D341Med (cell line): Measurements from ENCODE around the gene SH3RF1.
A peak's percentile ranks its signal among the peaks of the same experiment; 100 is the strongest.
"Not testable (repeated sequence)": the region's sequence is repeated elsewhere in the genome, so short reads cannot be mapped to it uniquely, and the experiment has no call there.

ENCODE experiments used
- DNase-seq: peaks from one replicate; pipeline ENCODE4 v3.0.0; 2012; ENCODE audit warnings: low spot score

Gene SH3RF1

DNA sequence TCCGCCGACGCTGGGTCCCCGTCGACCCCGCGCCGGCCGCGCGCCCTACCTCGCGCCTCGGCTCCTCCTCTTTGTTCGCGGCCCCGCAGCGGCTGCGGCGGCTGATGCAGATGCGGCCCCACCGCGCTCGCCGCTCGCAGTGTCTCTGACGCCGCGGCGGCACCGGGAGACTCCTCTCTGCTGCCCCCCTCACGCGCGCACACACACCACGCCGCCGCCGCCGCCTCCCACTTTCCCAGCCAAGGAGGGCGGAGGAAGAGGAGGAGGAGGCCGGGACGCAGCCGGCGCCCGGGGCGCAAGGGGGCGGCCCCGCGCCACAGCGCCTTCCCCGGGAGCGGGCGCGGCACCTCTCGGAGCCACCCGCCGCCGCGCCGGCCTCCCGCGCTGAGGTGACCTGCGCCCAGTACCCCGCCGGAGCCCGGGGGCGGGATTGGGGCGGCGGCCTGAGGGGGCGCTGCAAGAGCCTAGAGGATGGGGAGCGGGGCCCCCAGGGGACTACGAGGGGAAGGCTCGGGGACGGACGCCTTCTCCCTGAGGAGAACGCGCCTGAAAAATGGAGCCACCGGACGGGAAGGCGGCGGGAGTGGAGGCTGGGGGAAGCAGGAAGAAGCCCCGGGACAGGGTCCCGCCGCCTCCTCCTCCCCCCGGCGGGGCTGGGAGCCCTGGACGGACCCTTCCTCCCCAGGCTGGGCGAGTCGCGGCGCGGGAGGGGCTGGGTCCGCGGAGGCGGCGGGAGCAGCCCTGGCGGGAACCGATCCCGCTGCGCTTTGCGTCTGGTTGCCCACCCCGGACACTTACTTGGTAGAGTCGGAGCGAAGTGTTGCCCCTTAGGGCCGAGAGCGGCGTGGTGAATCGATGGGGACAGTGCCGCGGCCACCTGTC lies at the start of gene SH3RF1:
SH3RF1 (minus strand) TSS at position 147 of the 882 bp plus-strand sequence. CDS start 1,744 bp downstream, outside the sequence.
- DNase-seq = peak; percentile 91

DNA sequence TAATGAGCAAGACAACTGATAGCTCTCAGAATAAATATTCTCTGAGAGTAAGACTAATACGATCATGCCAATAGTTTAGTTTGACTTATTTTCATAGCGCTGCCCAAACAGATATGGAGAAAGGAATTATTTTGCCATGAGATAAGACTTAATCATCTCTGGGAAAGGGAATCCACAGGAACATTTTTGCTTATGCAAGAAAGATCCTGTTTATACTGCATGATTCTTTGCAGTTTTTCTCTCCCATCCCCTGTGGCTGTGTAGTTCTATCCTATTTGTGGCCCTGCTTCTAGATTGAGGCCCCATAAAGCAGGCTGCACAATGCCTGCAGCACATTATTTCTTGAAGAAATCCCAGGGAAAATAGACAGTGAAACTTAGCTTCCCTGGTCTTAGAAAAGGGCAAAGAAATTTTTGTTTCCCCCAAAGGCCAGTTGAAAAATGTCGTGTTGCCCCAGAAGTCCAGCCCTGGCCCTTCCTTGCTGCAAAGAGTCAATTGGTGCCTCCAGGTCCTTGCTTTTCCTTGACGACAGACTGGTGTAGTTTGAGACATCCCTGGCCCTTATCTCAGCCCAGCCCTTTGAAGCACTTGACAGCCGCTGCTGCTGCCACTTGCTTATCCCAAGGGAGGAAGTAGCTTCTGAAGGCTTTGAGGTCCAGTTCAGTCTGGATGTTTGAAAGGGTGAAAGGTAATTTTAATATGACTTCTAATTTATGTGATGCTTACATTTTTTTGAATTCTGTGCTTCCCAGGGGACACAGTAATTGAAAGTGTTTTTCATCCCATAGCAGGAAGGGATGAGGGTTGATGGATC lies 45.0 kb upstream of the SH3RF1 start:
- DNase-seq = no peak

DNA sequence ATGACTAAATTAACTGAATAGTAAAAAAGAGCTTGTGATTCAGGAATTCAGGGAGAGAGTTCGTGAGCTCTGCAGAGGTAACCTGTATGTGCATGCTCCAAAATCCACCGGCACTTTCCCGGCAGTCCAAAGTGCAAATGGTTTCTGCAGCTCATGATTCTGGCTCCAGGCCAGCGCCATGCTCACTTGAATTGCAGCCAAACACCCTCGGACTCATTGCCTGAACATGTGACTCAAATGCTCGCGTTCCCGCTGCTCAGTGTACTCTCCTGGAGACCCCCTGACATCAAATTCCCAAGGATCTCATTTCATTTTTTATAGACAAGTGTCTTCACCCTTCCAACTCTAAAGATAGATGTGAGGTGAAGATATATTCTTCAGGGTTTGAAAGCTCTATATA lies 44.1 kb upstream of the SH3RF1 start:
- DNase-seq = no peak

GRCh38 chr4:169313732-169314131 lies 43.0 kb upstream of the SH3RF1 start:
- no peak for DNase-seq

DNA sequence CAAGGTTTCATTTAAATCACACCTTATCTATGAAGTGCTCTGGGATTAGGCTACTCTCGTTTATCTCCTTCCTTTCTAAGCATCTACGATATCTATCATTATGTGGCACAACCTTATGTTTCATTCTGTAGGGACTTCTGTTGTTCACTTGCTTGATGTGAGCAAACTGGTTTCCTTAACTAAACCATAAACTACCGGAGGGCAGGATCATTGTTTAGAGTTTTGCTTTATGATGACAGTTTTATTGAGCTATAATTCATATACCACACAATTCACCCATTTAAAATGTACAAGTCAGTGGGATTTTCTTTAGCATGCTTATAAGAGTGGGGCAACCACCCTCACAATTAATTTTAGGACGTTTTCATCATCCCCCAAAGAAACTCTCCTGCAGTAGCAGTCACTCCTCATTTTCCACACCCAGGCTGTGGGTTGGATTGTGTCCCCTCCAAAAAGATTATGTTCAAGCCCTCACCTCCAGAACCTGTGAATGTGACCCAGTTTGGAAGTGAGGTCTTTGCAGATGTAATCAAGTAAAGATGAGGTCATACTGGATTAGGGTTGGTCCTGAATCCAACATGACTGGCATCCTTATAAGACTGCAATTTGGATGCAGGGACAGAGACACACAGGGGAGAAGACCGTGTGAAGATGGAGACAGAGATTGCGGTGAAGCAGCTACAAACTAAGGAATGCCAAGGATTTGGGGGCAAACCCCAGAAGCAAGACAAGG lies 42.1 kb upstream of the SH3RF1 start:
- DNase-seq = no peak

DNA sequence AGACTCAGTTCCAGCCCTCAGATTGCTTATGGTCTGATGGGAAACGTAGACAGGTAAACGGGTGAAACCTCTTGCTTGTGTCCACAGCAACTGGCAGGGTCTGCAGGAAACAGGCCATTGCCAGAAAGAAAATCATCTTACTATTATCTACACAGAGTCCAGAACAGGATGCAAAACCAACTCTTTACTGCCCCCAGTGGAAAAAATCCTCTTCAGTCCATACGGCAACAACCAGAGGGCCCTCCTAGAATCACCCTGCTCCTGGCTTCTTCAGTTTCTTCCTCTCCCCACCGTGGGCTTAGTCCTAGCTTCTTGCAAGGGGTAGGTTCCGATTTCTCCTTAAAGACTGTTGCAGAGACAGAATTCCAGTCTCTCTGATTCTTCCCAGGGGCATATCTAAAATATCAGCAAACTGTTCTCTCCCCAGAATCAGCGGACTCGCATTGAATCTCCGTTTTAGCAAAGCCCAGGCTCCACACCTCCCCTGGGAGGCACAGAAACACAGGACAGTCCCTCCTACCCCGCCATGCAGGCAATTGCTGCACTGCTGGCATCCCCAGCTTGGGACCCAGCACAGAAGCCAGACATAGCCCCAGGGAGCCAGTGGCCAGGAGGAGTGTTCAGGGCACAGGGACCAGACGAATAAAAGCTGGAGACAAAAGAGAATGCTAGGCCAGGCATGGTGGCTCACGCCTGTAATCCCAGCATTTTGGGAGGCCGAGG lies 41.0 kb upstream of the SH3RF1 start:
- DNase-seq = peak; percentile 76

DNA sequence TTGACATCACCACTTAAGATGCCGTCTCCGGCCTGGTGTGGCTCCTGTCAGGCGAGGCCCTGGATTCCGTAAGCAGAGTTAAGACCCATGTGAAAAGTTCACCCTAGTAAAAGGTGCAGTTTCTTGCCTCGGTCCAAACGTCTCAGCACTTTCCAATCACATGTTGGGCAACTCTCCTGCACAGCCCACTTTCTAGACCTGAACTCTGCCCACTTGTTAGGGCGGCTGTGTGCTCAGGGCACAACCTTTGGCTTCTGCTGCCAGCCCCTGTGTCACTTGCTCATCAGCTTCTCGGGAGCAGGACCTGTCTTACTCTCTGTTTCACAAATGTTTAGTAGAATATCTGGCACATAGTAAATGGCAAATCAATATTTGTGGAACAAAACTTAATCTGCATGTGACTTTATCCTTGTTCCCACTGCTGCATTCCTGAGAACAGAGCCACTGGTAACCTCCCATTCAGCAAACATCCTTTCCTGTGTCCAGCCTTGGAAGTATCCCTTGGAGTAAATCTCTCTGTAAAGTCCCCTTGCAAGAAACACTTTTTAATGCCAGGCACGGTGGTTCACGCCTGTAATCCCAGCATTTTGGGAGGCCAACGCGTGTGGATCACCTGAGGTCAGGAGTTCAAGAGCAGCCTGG lies 38.7 kb upstream of the SH3RF1 start:
- no peak for DNase-seq

GRCh38 chr4:169307576-169307975 lies 36.8 kb upstream of the SH3RF1 start:
- DNase-seq = no peak

DNA sequence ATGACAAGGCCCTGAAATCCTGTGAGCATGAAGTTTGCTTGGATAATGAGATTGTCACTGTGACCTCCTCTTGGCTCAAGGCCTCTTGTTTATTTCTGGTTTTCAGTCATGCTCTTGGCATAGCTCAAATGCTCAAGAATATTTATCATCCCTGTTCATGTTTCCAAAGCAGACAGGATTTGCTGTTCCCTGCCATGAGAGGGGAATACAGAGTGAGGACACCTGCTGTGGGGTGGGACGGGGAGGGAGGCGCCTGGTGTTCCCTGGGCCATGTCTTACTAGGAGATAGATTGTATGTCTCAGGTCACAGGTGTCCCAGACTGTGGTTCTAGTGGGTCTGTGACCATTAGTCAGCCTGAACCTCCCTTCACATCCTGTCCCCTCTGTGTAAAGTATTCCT lies 34.9 kb upstream of the SH3RF1 start:
- DNase-seq = no peak

DNA sequence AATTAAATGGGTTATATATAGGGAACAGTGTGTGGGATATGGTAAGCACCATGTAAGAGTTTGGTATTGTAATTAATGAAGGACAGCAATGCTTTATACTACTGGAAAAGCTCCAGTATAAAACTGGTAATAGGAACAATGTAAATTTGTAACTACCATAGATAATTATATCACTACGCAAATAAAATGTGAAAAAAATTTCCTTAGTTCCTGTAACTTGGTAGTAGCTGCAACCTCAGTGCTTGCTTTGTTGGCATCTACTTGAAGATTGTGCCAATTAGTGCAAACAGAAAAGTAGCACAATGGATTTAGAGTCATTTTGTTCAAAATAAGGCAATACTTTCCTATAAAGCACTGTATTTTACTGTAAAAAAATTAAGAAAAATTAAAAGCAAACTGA lies 34.4 kb upstream of the SH3RF1 start:
- DNase-seq = no peak

GRCh38 chr4:169295822-169296221 lies 25.1 kb upstream of the SH3RF1 start:
- DNase-seq = no peak

- DNase-seq = no peak
These were observed 22.8 kb upstream of the SH3RF1 start for GRCh38 chr4:169293343-169294176.

DNA sequence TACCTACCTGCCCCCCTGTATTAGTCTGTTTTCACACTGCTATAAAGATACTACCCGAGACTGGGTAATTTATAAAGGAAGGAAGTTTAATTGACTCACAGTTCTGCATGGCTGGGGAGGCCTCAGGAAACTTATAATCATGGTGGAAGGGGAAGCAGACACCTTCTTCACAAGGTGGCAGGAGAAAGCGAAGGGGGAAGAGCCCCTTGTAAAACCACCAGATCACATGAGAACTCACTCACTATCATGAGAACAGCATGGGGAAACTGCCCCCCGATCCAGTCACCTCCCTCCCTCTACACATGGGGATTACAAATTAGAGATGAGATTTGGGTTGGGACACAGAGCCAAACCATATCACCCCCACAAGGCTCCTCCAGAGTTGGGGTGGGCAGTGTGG lies 17.2 kb upstream of the SH3RF1 start:
- DNase-seq = not testable (repeated sequence)

DNA sequence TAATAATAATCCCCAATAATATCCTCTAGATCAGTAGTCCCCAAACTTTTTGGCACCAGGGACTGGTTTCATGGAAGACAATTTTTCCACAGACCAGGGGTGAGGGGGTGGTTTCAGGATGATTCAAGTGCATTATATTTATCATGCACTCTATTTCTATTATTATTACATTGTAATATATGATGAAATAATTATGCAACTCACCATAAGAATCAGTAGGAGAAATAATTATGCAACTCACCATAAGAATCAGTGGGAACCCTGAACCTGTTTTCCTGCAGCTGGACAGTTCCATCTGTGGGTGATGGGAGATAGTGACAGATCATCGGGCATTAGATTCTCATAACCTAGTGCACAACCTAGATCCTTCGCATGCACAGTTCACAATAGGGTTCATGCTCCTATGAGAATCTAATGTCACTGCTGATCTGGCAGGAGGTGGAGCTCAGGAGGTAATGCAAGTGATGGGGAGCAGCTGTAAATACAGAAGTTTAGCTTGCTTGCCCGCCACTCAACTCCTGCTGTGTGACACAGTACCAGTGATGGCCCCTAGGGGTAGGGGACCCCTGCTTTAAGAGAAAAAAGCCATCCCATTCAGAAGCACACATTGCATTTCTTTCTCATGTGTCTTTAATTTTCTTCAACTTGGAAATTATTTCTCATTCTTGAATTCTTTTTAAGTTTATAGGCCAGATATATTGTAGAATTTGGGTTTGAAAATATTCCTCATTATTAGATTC lies 16.0 kb upstream of the SH3RF1 start:
- DNase-seq = no peak

- no peak for DNase-seq
These were observed 12.4 kb upstream of the SH3RF1 start for GRCh38 chr4:169283114-169283509.

GRCh38 chr4:169282429-169283113 lies 11.8 kb upstream of the SH3RF1 start:
- DNase-seq = no peak

DNA sequence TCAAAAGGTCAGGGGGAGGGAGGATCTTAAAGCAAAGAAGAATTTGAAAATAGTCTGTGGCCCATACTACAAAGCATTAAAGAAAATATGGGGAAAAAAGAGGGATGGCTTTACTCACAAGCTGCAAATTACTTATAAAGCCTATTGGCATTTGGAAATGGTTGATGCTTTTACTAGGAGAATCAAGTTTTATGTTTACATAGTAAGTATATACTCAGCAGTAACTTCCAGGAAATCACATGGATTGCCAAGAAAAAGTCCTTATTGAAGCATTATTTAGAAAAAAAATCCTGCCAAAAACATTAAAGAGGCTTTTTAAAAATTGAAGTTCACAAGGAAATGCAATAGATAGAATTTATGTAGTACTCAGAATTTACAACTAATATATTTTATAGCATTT lies 8.4 kb upstream of the SH3RF1 start:
- no peak for DNase-seq

DNA sequence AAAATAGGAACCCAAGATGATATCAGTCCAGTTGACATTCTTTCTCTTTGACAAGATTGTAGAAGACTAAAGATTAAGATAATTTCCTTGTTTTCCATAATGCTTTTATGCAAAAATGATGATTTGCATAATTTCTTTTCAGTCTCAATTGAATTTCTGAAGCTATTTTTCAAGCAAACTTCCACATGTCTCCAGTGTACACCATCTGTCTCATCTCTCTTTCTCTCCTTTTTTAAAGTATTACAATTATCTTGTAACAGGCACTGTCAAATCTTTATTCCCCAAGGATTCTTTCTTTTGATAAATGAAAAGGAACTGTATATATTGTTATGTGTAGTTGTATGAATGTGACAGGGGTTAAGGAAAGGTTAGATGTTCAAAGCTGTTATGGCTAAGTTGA lies 7.9 kb upstream of the SH3RF1 start:
- DNase-seq = no peak

DNA sequence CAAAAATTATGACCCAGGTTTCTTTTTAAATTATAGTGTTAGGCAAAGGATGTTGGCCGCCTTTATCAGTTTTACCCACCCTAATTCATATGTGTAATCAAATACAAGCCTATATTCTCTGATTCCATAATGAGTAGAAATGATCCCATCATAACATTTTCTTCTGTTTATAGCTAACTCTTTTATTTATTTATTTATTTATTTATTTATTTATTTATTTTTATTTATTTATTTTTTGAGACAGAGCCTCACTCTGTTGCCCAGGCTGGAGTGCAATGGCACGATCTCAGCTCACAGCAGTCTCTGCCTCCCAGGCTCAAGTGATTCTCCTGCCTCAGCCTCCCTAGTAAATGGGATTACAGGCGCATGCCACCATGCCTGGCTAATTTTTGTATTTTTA lies 7.1 kb upstream of the SH3RF1 start:
- not testable (repeated sequence) for DNase-seq
